SK-N-SH (cell line): ENCODE results near the gene JAK1. TPM values are rescaled to one million over a fixed set of nuclear protein-coding genes. Genes with fewer than 3 reads are reported as not detected.

Source experiments
- CTCF ChIA-PET: fragments of 300-600, 350-600 bp; formaldehyde crosslinking; extraction: SDS; loops from one replicate; lab custom pipeline; 2021; lab: Yijun Ruan, JAX
- POLR2A ChIA-PET: fragments of 350-600 bp; sonication (Branson Sonifier 250); formaldehyde crosslinking; extraction: SDS; loops from one replicate; lab custom pipeline; 2020; ENCODE audit warnings: antibody characterized with exemption, inconsistent platforms; lab: Yijun Ruan, JAX
- DNase-seq: peaks from one replicate; pipeline ENCODE4 v3.0.0; 2012
- H2AFZ ChIP-seq: fragments of 200-600 bp; sonication (generic); 2 replicates; pipeline ENCODE4 v1.8.1; 2016; ENCODE audit warnings: antibody characterized with exemption, mild to moderate bottlenecking, low read depth
- H3F3A ChIP-seq: fragments of 200-600 bp; sonication (generic); replicated peaks from 2 replicates; pipeline ENCODE3; 2016; ENCODE audit warnings: antibody characterized with exemption, mild to moderate bottlenecking; ENCODE audit not compliant: insufficient read depth
- H3K27ac ChIP-seq, 2 experiments: fragments of 200-500 bp in 1 of 2; fragments of 200-600 bp in 1 of 2; sonication (Bioruptor generic) in 1 of 2; sonication (generic), shearing (Covaris generic) in 1 of 2; 2 replicates each; pipeline versions ENCODE4 v1.5.1 to v1.6.1; 2014 to 2016; ENCODE audit warnings: low read depth in 2 of 2, inconsistent platforms in 1 of 2, low read length in 1 of 2, mild to moderate bottlenecking in 1 of 2, mixed read lengths in 1 of 2
- H3K27me3 ChIP-seq: fragments of 200-600 bp; sonication (generic), shearing (Covaris generic); 2 replicates; pipeline ENCODE4 v1.6.1; 2016; ENCODE audit warnings: mixed run types; ENCODE audit not compliant: insufficient read depth
- H3K36me3 ChIP-seq, 2 experiments: fragments of 200-500 bp in 1 of 2; fragments of 200-600 bp in 1 of 2; sonication (Bioruptor generic) in 1 of 2; sonication (generic) in 1 of 2; replicated peaks in 1 of 2; 2 replicates each; pipeline versions ENCODE3 to v1.5.1; 2014 to 2016; ENCODE audit warnings: low read length in 1 of 2, mild to moderate bottlenecking in 1 of 2; ENCODE audit not compliant: insufficient read depth in 2 of 2, control insufficient read depth in 1 of 2
- H3K4me1 ChIP-seq, 2 experiments: fragments of 200-500 bp in 1 of 2; fragments of 200-600 bp in 1 of 2; sonication (Bioruptor generic) in 1 of 2; sonication (generic), shearing (Covaris generic) in 1 of 2; 2 replicates each; pipeline versions ENCODE4 v1.5.1 to v1.6.1; 2014 to 2016; ENCODE audit warnings: low read depth in 1 of 2, low read length in 1 of 2, mixed run types in 1 of 2; ENCODE audit not compliant: insufficient read depth in 2 of 2, control insufficient read depth in 1 of 2
- H3K4me2 ChIP-seq: fragments of 200-600 bp; sonication (generic), shearing (Covaris generic); 2 replicates; pipeline ENCODE4 v1.6.1; 2017; ENCODE audit warnings: mixed run types
- H3K4me3 ChIP-seq, 2 experiments: fragments of 200-500 bp in 1 of 2; fragments of 200-600 bp in 1 of 2; sonication (Bioruptor generic) in 1 of 2; sonication (generic), shearing (Covaris generic) in 1 of 2; 2 replicates each; pipeline versions ENCODE4 v1.5.1 to v1.8.1; 2014 to 2016; ENCODE audit warnings: low read depth in 2 of 2, inconsistent platforms in 1 of 2, low read length in 1 of 2, mild to moderate bottlenecking in 1 of 2, mixed read lengths in 1 of 2, moderate library complexity in 1 of 2
- H3K79me2 ChIP-seq: fragments of 200-600 bp; sonication (generic); 2 replicates; pipeline ENCODE4 v1.8.1; 2017; ENCODE audit warnings: mild to moderate bottlenecking; ENCODE audit not compliant: insufficient read depth
- H3K9ac ChIP-seq: fragments of 200-600 bp; sonication (generic); 2 replicates; pipeline ENCODE4 v1.6.1; 2017; ENCODE audit warnings: mixed run types
- H3K9me2 ChIP-seq: fragments of 200-600 bp; sonication (generic); 2 replicates; pipeline ENCODE4 v1.6.1; 2017; ENCODE audit warnings: mixed run types
- H3K9me3 ChIP-seq: fragments of 200-600 bp; sonication (generic); 2 replicates; pipeline ENCODE4 v1.6.1; 2017; ENCODE audit warnings: mixed run types, mild to moderate bottlenecking, moderate library complexity
- H4K20me1 ChIP-seq: fragments of 200-600 bp; sonication (generic); 2 replicates; pipeline ENCODE4 v1.6.1; 2017; ENCODE audit warnings: mild to moderate bottlenecking, mixed run types; ENCODE audit not compliant: insufficient read depth
- CHD2 ChIP-seq: fragments of 150-350 bp; IDR thresholded peaks from 2 replicates; pipeline ENCODE4 v1.6.1; 2018; ENCODE audit warnings: low read length; ENCODE audit not compliant: partially characterized antibody
- CTCF ChIP-seq: fragments of 200-600 bp; sonication (generic); IDR thresholded peaks from 2 replicates; pipeline ENCODE4 v1.6.1; 2017; ENCODE audit warnings: antibody characterized with exemption, mild to moderate bottlenecking, moderate library complexity
- ELF1 ChIP-seq: IDR thresholded peaks from 2 replicates; pipeline ENCODE4 v1.4.0; 2012
- EZH2phosphoT487 ChIP-seq: fragments of 200-600 bp; sonication (generic); IDR thresholded peaks from 2 replicates; pipeline ENCODE4 v1.6.1; 2017; ENCODE audit warnings: low read depth, mixed run types, mild to moderate bottlenecking, antibody characterized with exemption, moderate library complexity, borderline replicate concordance
- GATA2 ChIP-seq: sonication (generic); formaldehyde crosslinking; IDR thresholded peaks from 2 replicates; pipeline ENCODE4 v1.5.0; 2020; ENCODE audit warnings: mild to moderate bottlenecking, missing genetic modification reagents
- IRF3 ChIP-seq: fragments of 150-350 bp; IDR thresholded peaks from 2 replicates; pipeline ENCODE4 v1.6.1; 2016; ENCODE audit warnings: mild to moderate bottlenecking, low read depth, low read length
- MEF2A ChIP-seq: IDR thresholded peaks from 2 replicates; pipeline ENCODE4 v1.4.0; 2012; ENCODE audit warnings: low read depth, borderline replicate concordance
- POLR2AphosphoS5 ChIP-seq: IDR thresholded peaks from 2 replicates; pipeline ENCODE4 v1.6.1; 2012; ENCODE audit warnings: low read depth, low read length
- RAD21 ChIP-seq: IDR thresholded peaks from 2 replicates; pipeline ENCODE4 v1.6.1; 2012; ENCODE audit warnings: mild to moderate bottlenecking, low read length
- RCOR1 ChIP-seq: fragments of 150-350 bp; IDR thresholded peaks from 2 replicates; pipeline ENCODE4 v1.6.1; 2017; ENCODE audit warnings: antibody characterized with exemption, low read length
- RFX5 ChIP-seq: IDR thresholded peaks from 2 replicates; pipeline ENCODE4 v1.6.1; 2012; ENCODE audit warnings: mild to moderate bottlenecking, improper control_type of control experiment, low read length
- TEAD4 ChIP-seq: IDR thresholded peaks from 2 replicates; pipeline ENCODE4 v1.4.0; 2012; ENCODE audit warnings: mild to moderate bottlenecking, borderline replicate concordance; ENCODE audit not compliant: insufficient read depth
- USF2 ChIP-seq: fragments of 150-350 bp; IDR thresholded peaks from 2 replicates; pipeline ENCODE4 v1.6.1; 2017; ENCODE audit warnings: antibody characterized with exemption, low read length, low read depth, borderline replicate concordance
- ZBTB33 ChIP-seq: IDR thresholded peaks from 2 replicates; pipeline ENCODE4 v1.4.0; 2012; ENCODE audit warnings: low read depth, borderline replicate concordance
- WGBS: methylation state at CpG from one replicate; pipeline ENCODE4 v1.1.6; 2017; ENCODE audit warnings: low lambda C conversion rate; 5-methylcytosine and 5-hydroxymethylcytosine counted together
- polyA plus RNA-seq, 3 experiments: library from polyadenylated mRNA; depleted of rRNA; stranded (reverse); fragments of >200 nt; gene quantifications; 2 replicates each; pipeline ENCODE4 v1.2.3, GENCODE V29; 2012
- TF ChIP-seq, protein P1 (sequence below): IDR thresholded peaks from 2 replicates; pipeline ENCODE4; 2012
- TF ChIP-seq, protein P2 (sequence below): IDR thresholded peaks from 2 replicates; pipeline ENCODE4 v1.4.0; 2012; ENCODE audit warnings: low read depth, borderline replicate concordance

The JAK1 gene
- polyA plus RNA-seq, 1 of the 3 experiments (the other 2 are of a cell fraction) = 47.5 TPM

GRCh38 chr1:64946916-64947315 lies 19.4 kb downstream of the JAK1 start:
- TF ChIP-seq CTCF (no peak), GATA2 (no peak), IRF3 (no peak), POLR2AphosphoS5 (no peak)
- ChIA-PET POLR2A (no interaction called here), CTCF (no interaction called here)
- 0% methylated on average over 1 of the region's 1 CpG for WGBS
- Histone ChIP-seq H4K20me1 (peaks cover 42% of the 10 kb centered on the region), H3F3A (no peaks in the 10 kb centered on the region), H3K9ac (no peak overlapping the region), H2AFZ (no peak overlapping the region), H3K4me1 (peaks cover 2 to 42% of the 10 kb centered on the region in 2 experiments; a peak in 3 of 4 replicates), H3K79me2 (peaks cover 98% of the 10 kb centered on the region), H3K9me2 (no peaks in the 10 kb centered on the region), H3K36me3 (no peaks in the 10 kb centered on the region), H3K4me3 (no peak overlapping the region), H3K9me3 (no peaks in the 10 kb centered on the region), H3K27ac (no peak overlapping the region), H3K27me3 (no peaks in the 10 kb centered on the region), H3K4me2 (no peak overlapping the region)
- DNase-seq = no peak

GRCh38 chr1:64944913-64945312 lies 21.4 kb downstream of the JAK1 start:
- H3K4me2 ChIP-seq = no peak overlapping the region
- H3K4me3 ChIP-seq = no peak overlapping the region
- H3K27ac ChIP-seq = no peak overlapping the region
- H3K9ac ChIP-seq = no peak overlapping the region
- H3K4me1 ChIP-seq = peaks cover 2 to 42% of the 10 kb centered on the region in 2 experiments; a peak in 3 of 4 replicates
- WGBS = 96% methylated on average over 6 of the region's 6 CpGs
- no peaks in the 10 kb centered on the region for H3K9me2 ChIP-seq
- peaks cover 97% of the 10 kb centered on the region for H3K79me2 ChIP-seq
- H4K20me1 ChIP-seq = peaks cover 37% of the 10 kb centered on the region
- no peak overlapping the region for H2AFZ ChIP-seq
- no peaks in the 10 kb centered on the region for H3K9me3 ChIP-seq
- DNase-seq = no peak
- CTCF ChIA-PET = no interaction called here
- POLR2A ChIA-PET = no interaction called here
- H3K27me3 ChIP-seq = no peaks in the 10 kb centered on the region
- no peaks in the 10 kb centered on the region for H3F3A ChIP-seq
- H3K36me3 ChIP-seq = no peaks in the 10 kb centered on the region
- no peak for TF ChIP-seq CHD2
- TF ChIP-seq, protein P1, sequence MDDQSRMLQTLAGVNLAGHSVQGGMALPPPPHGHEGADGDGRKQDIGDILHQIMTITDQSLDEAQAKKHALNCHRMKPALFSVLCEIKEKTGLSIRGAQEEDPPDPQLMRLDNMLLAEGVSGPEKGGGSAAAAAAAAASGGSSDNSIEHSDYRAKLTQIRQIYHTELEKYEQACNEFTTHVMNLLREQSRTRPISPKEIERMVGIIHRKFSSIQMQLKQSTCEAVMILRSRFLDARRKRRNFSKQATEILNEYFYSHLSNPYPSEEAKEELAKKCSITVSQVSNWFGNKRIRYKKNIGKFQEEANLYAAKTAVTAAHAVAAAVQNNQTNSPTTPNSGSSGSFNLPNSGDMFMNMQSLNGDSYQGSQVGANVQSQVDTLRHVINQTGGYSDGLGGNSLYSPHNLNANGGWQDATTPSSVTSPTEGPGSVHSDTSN = no peak
- TF ChIP-seq RCOR1 = no peak
- TF ChIP-seq, protein P2, sequence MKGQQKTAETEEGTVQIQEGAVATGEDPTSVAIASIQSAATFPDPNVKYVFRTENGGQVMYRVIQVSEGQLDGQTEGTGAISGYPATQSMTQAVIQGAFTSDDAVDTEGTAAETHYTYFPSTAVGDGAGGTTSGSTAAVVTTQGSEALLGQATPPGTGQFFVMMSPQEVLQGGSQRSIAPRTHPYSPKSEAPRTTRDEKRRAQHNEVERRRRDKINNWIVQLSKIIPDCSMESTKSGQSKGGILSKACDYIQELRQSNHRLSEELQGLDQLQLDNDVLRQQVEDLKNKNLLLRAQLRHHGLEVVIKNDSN = no peak
- TF ChIP-seq IRF3 = no peak
- TF ChIP-seq USF2 = no peak
- TF ChIP-seq ZBTB33 = no peak
- TF ChIP-seq RAD21 = no peak
- TF ChIP-seq EZH2phosphoT487 = no peak
- no peak for TF ChIP-seq RFX5
- no peak for TF ChIP-seq TEAD4
- TF ChIP-seq ELF1 = no peak
- TF ChIP-seq MEF2A = no peak
